HEK293T (cell line): ENCODE results near the gene KIF5B.

Source experiments
- BHLHE40 ChIP-seq: fragments of 450-650 bp; IDR thresholded peaks from 2 replicates; pipeline ENCODE4 v1.6.1; 2016; ENCODE audit warnings: mild to moderate bottlenecking, moderate library complexity, borderline replicate concordance
- CTBP1 ChIP-seq: fragments of 450-650 bp; IDR thresholded peaks from 2 replicates; pipeline ENCODE4 v1.6.1; 2016; ENCODE audit warnings: borderline replicate concordance
- ELF4 ChIP-seq: fragments of 450-650 bp; IDR thresholded peaks from 2 replicates; pipeline ENCODE4 v1.6.1; 2017; ENCODE audit warnings: antibody characterized with exemption
- FOXA1 ChIP-seq: fragments of 450-650 bp; IDR thresholded peaks from 2 replicates; pipeline ENCODE4 v1.6.1; 2016; ENCODE audit warnings: mild to moderate bottlenecking
- FOXM1 ChIP-seq: fragments of 450-650 bp; IDR thresholded peaks from 2 replicates; pipeline ENCODE4 v1.6.1; 2017; ENCODE audit warnings: mild to moderate bottlenecking, borderline replicate concordance
- HDGF ChIP-seq: fragments of 450-650 bp; IDR thresholded peaks from 2 replicates; pipeline ENCODE4 v1.6.1; 2017; ENCODE audit warnings: antibody characterized with exemption, borderline replicate concordance
- LEF1 ChIP-seq: fragments of 450-650 bp; IDR thresholded peaks from 2 replicates; pipeline ENCODE4 v1.6.1; 2017; ENCODE audit warnings: mild to moderate bottlenecking, borderline replicate concordance
- NFRKB ChIP-seq: fragments of 450-650 bp; IDR thresholded peaks from 2 replicates; pipeline ENCODE4 v1.6.1; 2016; ENCODE audit warnings: mild to moderate bottlenecking, moderate library complexity
- SP1 ChIP-seq: fragments of 450-650 bp; IDR thresholded peaks from 2 replicates; pipeline ENCODE4 v1.6.1; 2017
- SUZ12 ChIP-seq: fragments of 450-650 bp; IDR thresholded peaks from 2 replicates; pipeline ENCODE4 v1.6.1; 2016; ENCODE audit warnings: mild to moderate bottlenecking
- TARDBP ChIP-seq: fragments of 450-650 bp; IDR thresholded peaks from 2 replicates; pipeline ENCODE4 v1.6.1; 2016
- ZNF384 ChIP-seq: fragments of 450-650 bp; IDR thresholded peaks from 2 replicates; pipeline ENCODE4 v1.6.1; 2016

DNA sequence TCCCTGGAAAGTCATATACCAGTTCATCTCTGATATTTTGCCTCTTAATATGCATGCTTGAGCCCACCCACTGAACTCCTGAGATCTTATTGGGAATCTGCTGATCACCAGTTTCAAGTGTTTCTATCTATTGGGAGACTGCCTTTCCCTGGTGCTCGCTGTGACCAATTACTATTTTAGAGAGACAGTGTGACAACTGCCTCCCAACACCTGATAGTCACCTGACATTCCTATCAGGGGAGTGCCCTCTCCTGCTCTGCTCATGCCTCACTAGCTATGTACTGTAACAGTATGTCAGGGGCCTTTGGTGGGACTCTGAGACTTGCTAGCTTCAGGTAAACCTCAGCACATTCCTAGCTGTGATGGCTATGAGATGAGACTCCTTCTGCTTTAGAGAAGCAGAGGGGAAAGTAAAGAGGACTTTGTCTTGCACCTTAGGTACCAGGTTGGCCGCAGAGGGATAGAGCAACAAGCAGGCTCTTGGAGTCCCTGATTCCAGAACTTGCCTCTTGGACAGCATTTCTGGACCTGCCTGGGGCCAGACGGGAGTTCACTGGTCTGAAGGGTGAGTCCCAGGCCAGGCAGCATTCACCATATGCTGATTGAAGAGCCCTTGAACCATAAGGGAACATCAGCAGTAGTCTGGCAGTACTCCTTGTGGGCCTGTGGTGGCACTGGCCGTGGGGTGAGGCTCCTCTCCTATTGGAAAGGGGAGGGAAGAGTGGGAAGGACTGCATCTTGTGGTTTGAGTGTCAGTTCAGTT, 93.2 kb downstream of the KIF5B start:
- no peak for TF ChIP-seq TARDBP
- no peak for TF ChIP-seq ZNF384
- TF ChIP-seq BHLHE40: no peak
- no peak for TF ChIP-seq SP1
- no peak for TF ChIP-seq SUZ12
- TF ChIP-seq CTBP1: no peak
- no peak for TF ChIP-seq HDGF
- TF ChIP-seq FOXA1: no peak
- no peak for TF ChIP-seq FOXM1
- no peak for TF ChIP-seq LEF1
- TF ChIP-seq NFRKB: no peak
- no peak for TF ChIP-seq ELF4
